ENCODE data around the gene BBS2. TPM values are rescaled to one million over a fixed set of nuclear protein-coding genes. Genes with fewer than 3 reads are reported as not detected.

BBS2 gene
- total and polyA plus RNA-seq, 8 donors: 11.3 to 142 (median 47.7) TPM

- Histone ChIP-seq H3K4me1 (no peaks in the 10 kb centered on the region), H3K9me3 (no peaks in the 10 kb centered on the region), H3K36me3 (peaks cover 74 to 100% (median 100%) of the 10 kb centered on the region in 4 donors), H3K27ac (no peak overlapping the region), H3K4me3 (no peak overlapping the region), H3K27me3 (no peaks in the 10 kb centered on the region)
- TF ChIP-seq POLR2A (IDR thresholded peaks at IDR 0.05) (no peak), EP300 (IDR thresholded peaks at IDR 0.05) (no peak), CTCF (IDR thresholded peaks at IDR 0.05) (no peak), POLR2AphosphoS5 (IDR thresholded peaks at IDR 0.05) (no peak)
- 89 to 97% (median 95%) methylated on average over 7 of the region's 7 CpGs for WGBS, 5 donors
- intact Hi-C loops (cut with DNase I; ENCODE audit: low total_unique reads): no loop called here
- DNase-seq: no peak
These were observed 50.1 kb downstream of the BBS2 start for GRCh38 chr16:56469748-56470147.

- Histone ChIP-seq H3K4me3 (no peak overlapping the region), H3K9me3 (no peaks in the 10 kb centered on the region), H3K36me3 (peaks cover 70 to 100% (median 100%) of the 10 kb centered on the region in 4 donors), H3K27ac (no peak overlapping the region), H3K4me1 (no peaks in the 10 kb centered on the region), H3K27me3 (no peaks in the 10 kb centered on the region)
- TF ChIP-seq POLR2AphosphoS5 (IDR thresholded peaks at IDR 0.05): no peak
- no peak for TF ChIP-seq EP300 (IDR thresholded peaks at IDR 0.05)
- TF ChIP-seq POLR2A (IDR thresholded peaks at IDR 0.05): no peak
- TF ChIP-seq CTCF (IDR thresholded peaks at IDR 0.05): no peak
- intact Hi-C loops (cut with DNase I; ENCODE audit: low total_unique reads): no loop called here
- no peak for DNase-seq
These were observed 51.0 kb downstream of the BBS2 start for GRCh38 chr16:56468800-56469199.

GRCh38 chr16:56466344-56466743 lies 53.5 kb downstream of the BBS2 start:
- no peaks in the 10 kb centered on the region for H3K4me1 ChIP-seq
- no peak for DNase-seq
- H3K4me3 ChIP-seq: no peak overlapping the region
- intact Hi-C loops (cut with DNase I; ENCODE audit: low total_unique reads): no loop called here
- H3K27me3 ChIP-seq: no peaks in the 10 kb centered on the region
- no peaks in the 10 kb centered on the region for H3K9me3 ChIP-seq
- no peak for TF ChIP-seq POLR2AphosphoS5 (IDR thresholded peaks at IDR 0.05)
- TF ChIP-seq POLR2A (IDR thresholded peaks at IDR 0.05): no peak
- TF ChIP-seq EP300 (IDR thresholded peaks at IDR 0.05): no peak
- TF ChIP-seq CTCF (IDR thresholded peaks at IDR 0.05): no peak
- peaks cover 50 to 100% (median 96%) of the 10 kb centered on the region in 4 donors for H3K36me3 ChIP-seq
- WGBS, 5 donors: 95 to 98% (median 97%) methylated on average over 2 of the region's 2 CpGs
- no peak overlapping the region for H3K27ac ChIP-seq

GRCh38 chr16:56463153-56463552 lies 56.7 kb downstream of the BBS2 start:
- Histone ChIP-seq H3K27ac (no peak overlapping the region), H3K4me1 (no peaks in the 10 kb centered on the region), H3K27me3 (no peaks in the 10 kb centered on the region), H3K4me3 (no peak overlapping the region), H3K36me3 (peaks cover 28 to 96% (median 91%) of the 10 kb centered on the region in 4 donors), H3K9me3 (no peaks in the 10 kb centered on the region)
- intact Hi-C loops (cut with DNase I; ENCODE audit: low total_unique reads): no loop called here
- TF ChIP-seq EP300 (IDR thresholded peaks at IDR 0.05): no peak
- TF ChIP-seq CTCF (IDR thresholded peaks at IDR 0.05): no peak
- TF ChIP-seq POLR2A (IDR thresholded peaks at IDR 0.05): no peak
- no peak for TF ChIP-seq POLR2AphosphoS5 (IDR thresholded peaks at IDR 0.05)
- 91 to 99% (median 94%) methylated on average over 6 of the region's 6 CpGs for WGBS, 5 donors
- DNase-seq: no peak

Measured in stomach (tissue), 9 donors.